Neural progenitor cell (in vitro differentiated cells): ENCODE data around the gene ZFY. TPM values are rescaled to one million over a fixed set of nuclear protein-coding genes. Genes with fewer than 3 reads are reported as not detected.

Experiments
- DNase-seq: peaks from one replicate; pipeline ENCODE4 v3.0.0-alpha.2; 2016; ENCODE audit warnings: low spot score
- H2AFZ ChIP-seq: fragments of 200-600 bp; sonication (generic); replicated peaks from 2 replicates; pipeline ENCODE4 v1.6.1; 2016; ENCODE audit warnings: antibody characterized with exemption
- H3F3A ChIP-seq: fragments of 200-600 bp; sonication (generic); 2 replicates; pipeline ENCODE4 v1.6.1; 2016; ENCODE audit warnings: antibody characterized with exemption, low read depth
- H3K27ac ChIP-seq: fragments of 200-600 bp; sonication (generic); 2 replicates; pipeline ENCODE4 v1.5.1; 2016; ENCODE audit warnings: mild to moderate bottlenecking
- H3K27me3 ChIP-seq: fragments of 200-600 bp; sonication (generic); 2 replicates; pipeline ENCODE4 v1.6.1; 2016; ENCODE audit warnings: mild to moderate bottlenecking, moderate library complexity
- H3K36me3 ChIP-seq: fragments of 200-600 bp; sonication (generic); 2 replicates; pipeline ENCODE4 v1.5.1; 2016
- H3K4me1 ChIP-seq: fragments of 200-600 bp; sonication (generic); 2 replicates; pipeline ENCODE4 v1.6.1; 2016; ENCODE audit warnings: mixed run types
- H3K4me2 ChIP-seq: fragments of 200-600 bp; sonication (generic); 2 replicates; pipeline ENCODE4 v1.6.1; 2016
- H3K4me3 ChIP-seq: fragments of 200-600 bp; sonication (generic); 2 replicates; pipeline ENCODE4 v1.5.1; 2016
- H3K79me2 ChIP-seq: fragments of 200-600 bp; sonication (generic); 2 replicates; pipeline ENCODE4 v1.6.1; 2016; ENCODE audit warnings: low read depth
- H3K9ac ChIP-seq: fragments of 200-600 bp; sonication (generic); 2 replicates; pipeline ENCODE4 v1.6.1; 2016
- H3K9me3 ChIP-seq: fragments of 200-600 bp; sonication (generic); 2 replicates; pipeline ENCODE4 v1.5.1; 2016; ENCODE audit warnings: low read depth
- H4K20me1 ChIP-seq: fragments of 200-600 bp; sonication (generic); 2 replicates; pipeline ENCODE4 v1.6.1; 2016; ENCODE audit warnings: low read depth
- H3K27ac Mint-ChIP-seq: 3 replicates; pipeline ENCODE4 v1.8.0; 2021; ENCODE audit warnings: mixed read lengths
- H3K27me3 Mint-ChIP-seq: 2 replicates; pipeline ENCODE4 v1.8.0; 2022; ENCODE audit warnings: low read depth, mild to moderate bottlenecking, inconsistent platforms, moderate library complexity, mixed read lengths; ENCODE audit not compliant: insufficient read depth
- H3K36me3 Mint-ChIP-seq: 3 replicates; pipeline ENCODE4 v1.8.0; 2021; ENCODE audit warnings: mixed read lengths
- H3K4me1 Mint-ChIP-seq: 3 replicates; pipeline ENCODE4 v1.8.0; 2021; ENCODE audit warnings: mixed read lengths
- H3K4me3 Mint-ChIP-seq: 3 replicates; pipeline ENCODE4 v1.8.0; 2021; ENCODE audit warnings: mild to moderate bottlenecking, moderate library complexity, mixed read lengths
- H3K9me3 Mint-ChIP-seq: 3 replicates; pipeline ENCODE4 v1.8.0; 2020; ENCODE audit warnings: mixed read lengths
- EZH2 ChIP-seq: fragments of 200-600 bp; sonication (generic); IDR thresholded peaks from 2 replicates; pipeline ENCODE4 v1.6.1; 2017; ENCODE audit warnings: antibody characterized with exemption, mild to moderate bottlenecking, moderate library complexity
- EZH2phosphoT487 ChIP-seq: fragments of 200-600 bp; sonication (generic); IDR thresholded peaks from 2 replicates; pipeline ENCODE4 v1.6.1; 2017; ENCODE audit warnings: antibody characterized with exemption
- total RNA-seq: library from RNA; depleted of rRNA; stranded (reverse); fragments of >200 nt; gene quantifications from 2 replicates; pipeline ENCODE4 v1.2.3, GENCODE V29; 2015; ENCODE audit warnings: low replicate concordance
- TF ChIP-seq, protein P1 (sequence below): fragments of 200-600 bp; sonication (generic); IDR thresholded peaks from 2 replicates; pipeline ENCODE4 v1.5.1; 2017; ENCODE audit warnings: antibody characterized with exemption, mild to moderate bottlenecking

The ZFY gene
- not detected in 2 replicates for total RNA-seq

DNA sequence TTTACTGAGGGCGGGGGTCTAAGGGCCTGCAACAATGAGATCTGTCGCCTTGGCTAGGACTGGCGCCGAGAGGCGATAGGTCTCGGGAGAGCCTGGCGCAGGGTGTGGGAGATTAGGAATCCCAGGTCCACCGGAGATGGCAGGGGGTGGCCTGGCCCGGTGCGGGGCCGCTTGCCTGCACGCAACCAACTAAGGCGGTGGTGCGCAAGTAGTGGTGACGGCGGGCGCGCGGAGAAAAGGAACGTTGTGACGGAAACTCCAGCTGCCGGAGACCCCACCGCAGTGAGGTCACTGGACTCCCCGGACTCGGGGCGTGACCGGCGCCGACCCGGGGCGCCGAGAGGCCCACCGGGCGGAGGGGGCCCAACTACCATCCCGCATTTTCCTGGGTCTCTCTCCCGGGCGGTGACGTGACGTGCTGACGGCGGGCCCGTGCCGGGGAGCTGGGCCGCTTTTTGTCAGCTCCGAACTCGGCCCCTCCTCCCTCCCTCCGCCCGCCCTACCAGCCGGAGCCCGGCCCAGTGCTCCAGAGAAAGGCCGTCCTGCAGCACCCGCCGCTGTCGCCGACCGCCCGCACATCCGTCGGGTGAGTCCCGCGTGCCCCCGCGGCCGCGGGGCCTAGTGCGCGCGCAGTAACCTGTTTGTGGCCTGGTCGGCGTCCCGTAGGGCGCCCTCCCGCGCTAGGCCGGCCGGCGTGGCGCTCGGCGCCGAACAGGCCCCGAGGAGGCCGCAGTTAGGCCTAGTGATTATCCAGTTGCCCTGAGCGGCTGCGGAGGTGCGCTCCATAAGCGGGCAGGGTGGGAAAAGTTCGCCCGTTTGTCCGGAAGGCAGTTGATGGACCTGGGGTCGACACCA lies at the start of gene ZFY:
Gene ZFY (plus strand): TSS at position 521 of the 855 bp plus-strand sequence. CDS start 18,556 bp downstream, outside the sequence.
- no peaks in the 10 kb centered on the region for H3K4me1 ChIP-seq
- H3K36me3 ChIP-seq: no peaks in the 10 kb centered on the region
- no peaks in the 10 kb centered on the region for H3K27me3 Mint-ChIP-seq
- H3K9me3 ChIP-seq: no peaks in the 10 kb centered on the region
- no peak for DNase-seq
- TF ChIP-seq EZH2phosphoT487 (no peak), EZH2 (no peak)
- TF ChIP-seq, protein P1, sequence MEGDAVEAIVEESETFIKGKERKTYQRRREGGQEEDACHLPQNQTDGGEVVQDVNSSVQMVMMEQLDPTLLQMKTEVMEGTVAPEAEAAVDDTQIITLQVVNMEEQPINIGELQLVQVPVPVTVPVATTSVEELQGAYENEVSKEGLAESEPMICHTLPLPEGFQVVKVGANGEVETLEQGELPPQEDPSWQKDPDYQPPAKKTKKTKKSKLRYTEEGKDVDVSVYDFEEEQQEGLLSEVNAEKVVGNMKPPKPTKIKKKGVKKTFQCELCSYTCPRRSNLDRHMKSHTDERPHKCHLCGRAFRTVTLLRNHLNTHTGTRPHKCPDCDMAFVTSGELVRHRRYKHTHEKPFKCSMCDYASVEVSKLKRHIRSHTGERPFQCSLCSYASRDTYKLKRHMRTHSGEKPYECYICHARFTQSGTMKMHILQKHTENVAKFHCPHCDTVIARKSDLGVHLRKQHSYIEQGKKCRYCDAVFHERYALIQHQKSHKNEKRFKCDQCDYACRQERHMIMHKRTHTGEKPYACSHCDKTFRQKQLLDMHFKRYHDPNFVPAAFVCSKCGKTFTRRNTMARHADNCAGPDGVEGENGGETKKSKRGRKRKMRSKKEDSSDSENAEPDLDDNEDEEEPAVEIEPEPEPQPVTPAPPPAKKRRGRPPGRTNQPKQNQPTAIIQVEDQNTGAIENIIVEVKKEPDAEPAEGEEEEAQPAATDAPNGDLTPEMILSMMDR: no peak
- H3K4me3 ChIP-seq: no peak within 1 kb of the TSS
- H4K20me1 ChIP-seq: no peaks in the 10 kb centered on the region
- no peaks in the 10 kb centered on the region for H3K36me3 Mint-ChIP-seq
- H2AFZ ChIP-seq: no peak within 1 kb of the TSS
- H3K9ac ChIP-seq: no peak within 1 kb of the TSS
- no peak within 1 kb of the TSS for H3K4me3 Mint-ChIP-seq
- H3K79me2 ChIP-seq: no peaks in the 10 kb centered on the region
- no peak within 1 kb of the TSS for H3K27ac ChIP-seq
- H3K4me2 ChIP-seq: no peak within 1 kb of the TSS
- H3K9me3 Mint-ChIP-seq: no peaks in the 10 kb centered on the region
- H3K27ac Mint-ChIP-seq: no peak within 1 kb of the TSS
- H3K27me3 ChIP-seq: no peaks in the 10 kb centered on the region
- H3K4me1 Mint-ChIP-seq: no peaks in the 10 kb centered on the region
- no peaks in the 10 kb centered on the region for H3F3A ChIP-seq

DNA sequence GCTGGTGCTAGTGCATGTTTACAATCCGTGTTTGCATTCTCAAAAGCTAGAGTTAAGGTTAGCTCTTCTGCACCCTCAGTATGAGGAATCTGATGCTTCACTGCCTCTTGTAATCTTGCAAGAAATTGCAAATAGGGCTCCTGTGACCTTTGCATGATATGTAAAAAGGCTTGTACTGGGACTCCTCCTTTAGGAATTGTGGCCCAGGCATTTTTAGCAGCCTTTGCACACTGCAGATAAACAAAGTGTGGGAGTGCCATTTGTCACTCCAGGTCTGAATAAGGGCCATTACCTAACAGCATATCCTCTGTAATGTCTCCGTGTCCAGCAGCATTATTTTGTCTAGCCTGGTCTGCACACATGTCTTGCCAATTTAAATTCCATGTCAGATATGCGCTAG lies 49.3 kb upstream of the ZFY start:
- no peak overlapping the region for H3K4me3 ChIP-seq
- H3K9ac ChIP-seq: no peak overlapping the region
- no peaks in the 10 kb centered on the region for H3K9me3 ChIP-seq
- H3F3A ChIP-seq: no peaks in the 10 kb centered on the region
- Mint-ChIP-seq H3K36me3 (no peaks in the 10 kb centered on the region), H3K27ac (no peak overlapping the region), H3K4me1 (no peaks in the 10 kb centered on the region), H3K4me3 (no peak overlapping the region), H3K9me3 (no peaks in the 10 kb centered on the region), H3K27me3 (no peaks in the 10 kb centered on the region)
- no peaks in the 10 kb centered on the region for H3K27me3 ChIP-seq
- H3K4me1 ChIP-seq: no peaks in the 10 kb centered on the region
- no peaks in the 10 kb centered on the region for H3K36me3 ChIP-seq
- no peak overlapping the region for H3K4me2 ChIP-seq
- H3K27ac ChIP-seq: no peak overlapping the region
- H4K20me1 ChIP-seq: no peaks in the 10 kb centered on the region
- TF ChIP-seq, protein P1: no peak
- no peak for TF ChIP-seq EZH2phosphoT487
- no peak for TF ChIP-seq EZH2
- H3K79me2 ChIP-seq: no peaks in the 10 kb centered on the region
- no peak for DNase-seq
- H2AFZ ChIP-seq: no peak overlapping the region

DNA sequence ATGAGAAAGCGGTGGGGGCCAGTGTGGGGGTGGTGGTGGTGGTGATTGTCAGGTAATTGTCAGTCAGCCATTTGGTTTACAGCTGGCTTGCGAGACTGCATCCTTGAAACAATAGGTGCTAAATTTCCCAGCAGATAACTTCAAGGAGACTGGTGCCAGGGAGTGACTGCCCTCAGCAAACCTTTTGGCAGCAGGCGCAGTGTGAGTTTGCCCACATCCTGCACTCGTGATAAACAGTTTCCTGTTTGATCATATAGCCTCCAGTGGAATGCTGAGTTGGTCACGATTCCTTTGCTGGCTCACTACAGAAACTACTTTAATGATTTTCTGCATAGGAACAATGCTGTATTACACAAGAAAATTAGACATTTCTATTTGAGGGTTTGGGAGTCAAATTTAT lies 47.8 kb upstream of the ZFY start:
- Histone ChIP-seq H3K4me3 (no peak overlapping the region), H3K36me3 (no peaks in the 10 kb centered on the region), H3K9ac (no peak overlapping the region), H4K20me1 (no peaks in the 10 kb centered on the region), H3K4me1 (no peaks in the 10 kb centered on the region), H2AFZ (no peak overlapping the region), H3F3A (no peaks in the 10 kb centered on the region), H3K4me2 (no peak overlapping the region), H3K9me3 (no peaks in the 10 kb centered on the region), H3K27ac (no peak overlapping the region), H3K27me3 (no peaks in the 10 kb centered on the region), H3K79me2 (no peaks in the 10 kb centered on the region)
- no peaks in the 10 kb centered on the region for H3K27me3 Mint-ChIP-seq
- H3K27ac Mint-ChIP-seq: no peak overlapping the region
- DNase-seq: no peak
- no peak for TF ChIP-seq EZH2
- TF ChIP-seq EZH2phosphoT487: no peak
- TF ChIP-seq, protein P1: no peak
- H3K4me3 Mint-ChIP-seq: no peak overlapping the region
- no peaks in the 10 kb centered on the region for H3K4me1 Mint-ChIP-seq
- no peaks in the 10 kb centered on the region for H3K36me3 Mint-ChIP-seq
- H3K9me3 Mint-ChIP-seq: no peaks in the 10 kb centered on the region
